HG03469 (cell line): ENCODE results near the gene GPX7.
"Not testable (repeated sequence)": the region's sequence is repeated elsewhere in the genome, so short reads cannot be mapped to it uniquely, and the experiment has no call there.

Experiments
- ATAC-seq: cut with Tn5 transposase; IDR thresholded peaks from one replicate; pipeline ENCODE4 v1.9.1; 2021; ENCODE audit warnings: mild to moderate bottlenecking, moderate library complexity, moderate number of reproducible peaks; ENCODE audit not compliant: unreplicated experiment

Gene GPX7

GRCh38 chr1:52601991-52602855 lies at the start of gene GPX7:
Gene GPX7 (plus strand): TSS chr1:52602371. CDS start chr1:52602410, 39 bp downstream.
- no peak for ATAC-seq

GRCh38 chr1:52552505-52553361 lies 49.4 kb upstream of the GPX7 start, which contains the start of gene TUT4:
Gene TUT4 (minus strand): TSS chr1:52553092. CDS start chr1:52526280, 26,812 bp downstream.
- ATAC-seq: no peak

- ATAC-seq: peak; percentile 40
These were observed 48.6 kb upstream of the GPX7 start for GRCh38 chr1:52553362-52554266.

GRCh38 chr1:52554267-52554640 lies 47.9 kb upstream of the GPX7 start:
- no peak for ATAC-seq

- no peak for ATAC-seq
These were observed 47.4 kb upstream of the GPX7 start for GRCh38 chr1:52554756-52555155.

- no peak for ATAC-seq
These were observed 45.4 kb upstream of the GPX7 start for GRCh38 chr1:52556641-52557360.

GRCh38 chr1:52558941-52559340 lies 43.2 kb upstream of the GPX7 start:
- no peak for ATAC-seq

GRCh38 chr1:52559875-52560274 lies 42.3 kb upstream of the GPX7 start:
- no peak for ATAC-seq

GRCh38 chr1:52562766-52563165 lies 39.4 kb upstream of the GPX7 start:
- no peak for ATAC-seq

GRCh38 chr1:52567943-52568342 lies 34.2 kb upstream of the GPX7 start:
- no peak for ATAC-seq

- ATAC-seq: no peak
These were observed 32.5 kb upstream of the GPX7 start for GRCh38 chr1:52569449-52570210.

- no peak for ATAC-seq
These were observed 30.4 kb upstream of the GPX7 start for GRCh38 chr1:52571783-52572182.

GRCh38 chr1:52572387-52572786 lies 29.8 kb upstream of the GPX7 start:
- no peak for ATAC-seq

GRCh38 chr1:52574594-52574993 lies 27.6 kb upstream of the GPX7 start:
- no peak for ATAC-seq

- ATAC-seq: no peak
These were observed 26.1 kb upstream of the GPX7 start for GRCh38 chr1:52576074-52576473.

GRCh38 chr1:52578066-52578465 lies 24.1 kb upstream of the GPX7 start:
- ATAC-seq: not testable (repeated sequence)

- no peak for ATAC-seq
These were observed 22.8 kb upstream of the GPX7 start for GRCh38 chr1:52579415-52579814.

- ATAC-seq: no peak
These were observed 21.9 kb upstream of the GPX7 start for GRCh38 chr1:52580283-52580682.

- ATAC-seq: no peak
These were observed 20.0 kb upstream of the GPX7 start for GRCh38 chr1:52582116-52582696.
